Astrocyte of the cerebellum (primary cell): ENCODE results near the gene EPO.

Experiments
- DNase-seq: peaks from one replicate; pipeline ENCODE4 v3.0.0-alpha.2; 2011; ENCODE audit warnings: low read depth
- H3K4me3 ChIP-seq: 2 replicates; pipeline ENCODE4 v1.5.1; 2011; ENCODE audit warnings: mild to moderate bottlenecking, low read depth, low read length, moderate library complexity
- CTCF ChIP-seq: IDR thresholded peaks from 2 replicates; pipeline ENCODE4 v1.5.1; 2012; ENCODE audit warnings: low read length, low read depth, moderate library complexity, mild to moderate bottlenecking; ENCODE audit errors: missing control alignments
- in situ Hi-C: cut with HindIII; loops from 2 replicates; pipeline ENCODE4 v1.10.0; 2017; ENCODE audit warnings: low sequenced_read_pairs

EPO gene

GRCh38 chr7:100763556-100764140 is 43.4 kb downstream of the EPO start:
- no peak for DNase-seq
- no peak for TF ChIP-seq CTCF
- H3K4me3 ChIP-seq = no peak overlapping the region
- in situ Hi-C loops = no loop called here

- TF ChIP-seq CTCF = no peak
- no peak overlapping the region for H3K4me3 ChIP-seq
- DNase-seq = no peak
- in situ Hi-C loops = no loop called here
These were observed 44.6 kb downstream of the EPO start for GRCh38 chr7:100764841-100765240.

GRCh38 chr7:100765250-100765649 is 45.0 kb downstream of the EPO start:
- in situ Hi-C loops = no loop called here
- no peak overlapping the region for H3K4me3 ChIP-seq
- no peak for TF ChIP-seq CTCF
- DNase-seq = no peak

GRCh38 chr7:100768784-100769183 is 48.5 kb downstream of the EPO start:
- no peak overlapping the region for H3K4me3 ChIP-seq
- DNase-seq = no peak
- in situ Hi-C loops = no loop called here
- no peak for TF ChIP-seq CTCF
